Fibroblast of villous mesenchyme (primary cell): ENCODE measurements around the gene PPARD. TPM values are rescaled to one million over a fixed set of nuclear protein-coding genes. Genes with fewer than 3 reads are reported as not detected.
"Not testable (repeated sequence)": the region's sequence is repeated elsewhere in the genome, so short reads cannot be mapped to it uniquely, and the experiment has no call there.

Experiments used
- DNase-seq: peaks from one replicate; pipeline ENCODE4 v3.0.0-alpha.2; 2010; ENCODE audit warnings: low read depth
- H3K4me3 ChIP-seq: 2 replicates; pipeline ENCODE4 v1.5.1; 2011; ENCODE audit warnings: low read depth, mild to moderate bottlenecking, low read length
- total RNA-seq: library from RNA; depleted of rRNA; stranded (reverse); fragments of >200 nt; gene quantifications from 2 replicates; pipeline ENCODE4 v1.2.3, GENCODE V29; 2012
- TF ChIP-seq, protein P1 (sequence below): IDR thresholded peaks from 2 replicates; pipeline ENCODE4 v1.5.1; 2012; ENCODE audit warnings: low read depth, mild to moderate bottlenecking, low read length; ENCODE audit not compliant: insufficient read depth

The PPARD gene
- total RNA-seq, 1 donor: 8.2 TPM

DNA sequence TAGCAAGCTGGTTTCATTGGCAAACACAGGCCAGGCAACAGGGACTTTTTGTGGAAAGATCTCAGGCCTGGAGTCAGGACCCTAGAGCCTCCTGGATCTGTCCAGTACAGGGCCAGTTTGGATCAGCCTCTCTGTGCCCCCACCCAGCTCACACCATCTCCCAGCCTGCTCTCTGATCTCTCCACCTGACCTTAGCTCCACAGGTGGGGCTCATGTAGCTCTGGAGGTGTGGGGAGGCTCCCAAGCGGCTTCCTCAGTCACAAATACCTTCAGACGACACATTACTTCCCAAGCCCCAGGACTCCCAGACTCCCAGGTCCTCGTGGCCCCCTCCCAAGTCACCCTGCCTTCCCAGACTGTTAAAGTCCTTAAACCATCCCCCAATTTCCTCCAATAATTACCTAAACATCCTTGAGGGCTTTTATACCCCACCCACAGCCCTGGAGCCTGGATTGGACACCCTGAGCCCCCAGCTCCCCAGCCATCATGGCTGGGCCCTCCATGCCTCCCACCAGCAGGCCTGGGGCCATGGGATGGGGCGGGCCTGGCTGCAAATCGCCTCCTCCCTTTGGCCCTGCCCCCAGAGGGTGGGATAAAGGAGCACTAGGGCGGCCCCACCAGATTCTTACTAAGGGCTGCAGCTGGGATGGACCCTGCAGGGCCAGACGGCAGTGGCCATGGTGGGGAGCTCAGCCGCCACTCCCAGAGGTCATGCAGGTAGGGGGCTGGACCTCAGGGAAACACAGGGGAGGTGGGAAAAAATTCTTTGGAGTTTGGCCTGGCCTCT, 93.9 kb downstream of the PPARD start:
- DNase-seq: no peak
- TF ChIP-seq, protein P1, sequence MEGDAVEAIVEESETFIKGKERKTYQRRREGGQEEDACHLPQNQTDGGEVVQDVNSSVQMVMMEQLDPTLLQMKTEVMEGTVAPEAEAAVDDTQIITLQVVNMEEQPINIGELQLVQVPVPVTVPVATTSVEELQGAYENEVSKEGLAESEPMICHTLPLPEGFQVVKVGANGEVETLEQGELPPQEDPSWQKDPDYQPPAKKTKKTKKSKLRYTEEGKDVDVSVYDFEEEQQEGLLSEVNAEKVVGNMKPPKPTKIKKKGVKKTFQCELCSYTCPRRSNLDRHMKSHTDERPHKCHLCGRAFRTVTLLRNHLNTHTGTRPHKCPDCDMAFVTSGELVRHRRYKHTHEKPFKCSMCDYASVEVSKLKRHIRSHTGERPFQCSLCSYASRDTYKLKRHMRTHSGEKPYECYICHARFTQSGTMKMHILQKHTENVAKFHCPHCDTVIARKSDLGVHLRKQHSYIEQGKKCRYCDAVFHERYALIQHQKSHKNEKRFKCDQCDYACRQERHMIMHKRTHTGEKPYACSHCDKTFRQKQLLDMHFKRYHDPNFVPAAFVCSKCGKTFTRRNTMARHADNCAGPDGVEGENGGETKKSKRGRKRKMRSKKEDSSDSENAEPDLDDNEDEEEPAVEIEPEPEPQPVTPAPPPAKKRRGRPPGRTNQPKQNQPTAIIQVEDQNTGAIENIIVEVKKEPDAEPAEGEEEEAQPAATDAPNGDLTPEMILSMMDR: no peak
- H3K4me3 ChIP-seq: no peak overlapping the region

DNA sequence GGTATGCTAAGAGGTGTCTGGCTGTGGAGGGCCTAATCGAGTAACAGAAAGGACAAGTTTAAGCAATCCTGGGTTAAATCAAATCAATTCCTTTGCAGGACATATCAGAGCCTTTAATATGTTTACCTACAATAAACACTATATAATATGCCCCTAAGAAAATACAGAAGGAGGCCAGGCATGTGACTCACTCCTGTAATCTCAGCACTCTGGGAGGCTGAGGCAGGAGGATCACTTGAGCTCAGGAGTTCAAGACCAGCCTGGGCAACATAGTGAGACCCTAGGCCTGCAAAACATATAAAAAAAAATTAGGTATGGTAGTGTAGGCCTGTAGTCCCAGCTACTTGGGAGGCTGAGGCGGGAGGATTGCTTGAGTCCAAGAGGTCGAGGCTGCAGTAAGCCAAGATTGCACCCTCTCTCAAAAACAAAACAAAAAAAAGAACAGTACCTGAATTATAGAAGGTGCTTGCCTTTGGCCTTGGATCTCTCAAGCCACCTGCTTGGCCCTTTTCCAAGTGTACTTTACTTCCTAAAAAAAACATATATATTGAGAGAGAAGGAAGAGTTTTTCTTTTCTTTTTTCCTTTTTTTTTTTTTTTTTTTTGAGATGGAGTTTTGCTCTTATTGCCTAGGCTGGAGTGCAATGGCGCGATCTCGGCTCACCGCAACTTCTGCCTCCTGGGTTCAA, 96.2 kb downstream of the PPARD start:
- not testable (repeated sequence) for H3K4me3 ChIP-seq

DNA sequence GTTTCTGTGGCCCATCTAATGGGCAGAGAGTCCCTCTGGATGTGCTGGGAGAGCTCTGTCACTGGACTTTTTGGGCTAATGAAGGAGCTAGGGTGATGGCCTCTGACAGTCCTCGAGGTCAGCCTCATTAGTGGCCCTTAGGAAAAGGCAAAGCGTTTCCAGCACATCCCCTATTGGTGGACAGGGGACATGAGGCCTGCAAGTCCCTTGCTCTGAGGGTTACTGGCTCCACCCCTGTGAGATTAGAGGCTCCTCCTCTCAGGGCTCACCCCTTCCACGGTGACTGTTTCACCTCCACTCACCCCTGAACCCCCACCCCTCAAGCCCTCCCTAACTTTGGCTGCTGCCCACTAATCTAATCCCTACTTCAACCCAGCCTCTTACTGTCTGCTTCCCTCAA, 97.0 kb downstream of the PPARD start:
- H3K4me3 ChIP-seq: no peak overlapping the region
- no peak for DNase-seq
- TF ChIP-seq, protein P1: no peak

More for the DNA sequence above, 96.2 kb downstream of the PPARD start:
- DNase-seq: not testable (repeated sequence)

DNA sequence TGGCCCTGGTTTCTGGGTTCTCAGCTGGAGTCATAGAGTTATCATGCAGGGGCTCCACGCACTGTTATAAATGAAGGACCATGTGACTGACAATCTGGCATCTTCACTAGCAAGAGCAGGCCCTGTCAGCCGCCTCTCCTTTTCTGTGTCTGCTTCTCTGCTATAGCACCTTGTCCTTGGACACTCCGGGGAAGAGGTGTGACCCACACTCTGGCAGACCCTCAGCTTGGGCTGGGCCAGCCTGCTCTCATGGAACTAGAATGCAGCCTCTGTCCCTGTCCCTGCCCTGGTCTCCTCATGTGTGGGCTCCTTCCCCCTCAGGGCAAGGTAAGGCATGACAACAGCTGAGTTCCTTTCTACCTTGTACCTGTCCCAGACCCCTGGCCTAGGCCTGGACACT, 98.8 kb downstream of the PPARD start:
- TF ChIP-seq, protein P1: no peak
- DNase-seq: no peak
- H3K4me3 ChIP-seq: no peak overlapping the region

DNA sequence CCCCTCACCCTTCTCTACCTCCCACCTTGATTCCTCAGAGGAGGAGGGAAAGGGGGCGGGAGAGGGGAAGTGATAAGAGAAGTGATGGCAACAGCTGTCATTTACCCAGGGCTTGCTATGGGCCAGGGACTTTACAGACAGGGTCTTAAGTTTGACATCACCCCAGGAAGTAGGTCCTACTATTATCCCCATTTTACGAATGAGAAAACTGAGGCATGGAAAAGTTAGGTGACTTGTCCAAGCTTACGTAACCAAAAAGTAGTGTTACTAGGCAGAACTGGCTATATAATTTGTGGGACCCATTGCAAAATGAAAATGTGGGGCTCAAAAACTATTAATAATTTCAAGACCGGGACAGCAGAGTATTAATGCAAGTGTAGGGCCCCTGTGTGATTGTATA, 99.3 kb downstream of the PPARD start:
- no peak for DNase-seq
- TF ChIP-seq, protein P1: no peak
- H3K4me3 ChIP-seq: no peak overlapping the region

DNA sequence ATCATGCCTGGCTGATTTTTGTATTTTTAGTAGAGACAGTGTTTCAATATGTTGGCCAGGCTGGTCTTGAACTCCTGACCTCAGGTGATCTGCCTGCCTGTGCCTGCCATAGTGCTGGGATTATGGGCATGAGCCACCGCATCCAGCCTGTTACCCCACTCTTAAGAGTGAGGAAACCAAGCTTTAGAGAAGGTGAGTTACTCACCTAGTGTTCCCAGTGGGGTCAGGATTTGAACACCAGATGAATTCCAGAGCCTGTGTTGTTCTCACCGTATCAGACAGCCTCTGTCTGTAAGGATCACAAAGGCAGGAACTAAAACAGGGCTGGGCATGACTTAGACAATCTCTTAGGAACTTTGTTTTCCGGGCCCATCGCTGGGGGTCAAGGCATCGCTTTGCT, 100.3 kb downstream of the PPARD start:
- H3K4me3 ChIP-seq: no peak overlapping the region
- no peak for DNase-seq
- TF ChIP-seq, protein P1: no peak

DNA sequence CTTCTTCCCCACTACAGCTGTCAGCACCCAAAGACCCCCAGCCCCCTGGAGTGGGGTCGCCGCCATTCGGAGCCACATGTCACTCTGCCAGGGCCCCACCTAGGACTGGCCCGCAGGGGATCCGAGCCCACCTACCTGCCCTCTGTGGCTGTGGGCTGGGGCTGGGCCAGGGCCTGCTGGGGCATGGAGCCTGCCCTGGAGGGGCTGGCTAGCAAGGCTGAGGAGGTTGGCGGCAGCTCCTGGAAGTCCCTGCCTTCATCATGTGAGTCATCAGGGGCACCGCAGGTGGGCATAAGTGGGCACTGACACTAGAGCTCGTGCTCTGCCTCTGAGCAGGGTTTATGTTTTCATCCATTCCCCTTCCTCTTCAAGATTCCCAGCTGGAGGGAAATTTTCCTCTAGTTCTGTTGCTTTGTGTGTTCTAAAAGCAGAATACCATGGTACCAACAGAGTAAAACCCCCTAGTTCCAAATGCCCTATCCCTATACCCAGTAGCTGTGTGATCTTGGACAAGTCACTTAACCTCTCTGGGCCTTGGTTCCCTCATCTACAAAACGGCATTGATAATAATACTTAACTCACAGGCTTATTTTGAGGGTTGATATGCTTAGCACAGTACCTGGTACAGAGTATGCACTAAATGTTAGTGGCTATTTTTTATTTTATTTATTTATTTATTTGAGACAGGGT, 101.1 kb downstream of the PPARD start:
- H3K4me3 ChIP-seq: no peak overlapping the region
- no peak for DNase-seq
- TF ChIP-seq, protein P1: no peak
